ENCODE results near the gene JADE1. TPM values are rescaled to one million over a fixed set of nuclear protein-coding genes. Genes with fewer than 3 reads are reported as not detected.

JADE1 gene
- 25.8 and 26.2 TPM in 2 replicates for total RNA-seq

DNA sequence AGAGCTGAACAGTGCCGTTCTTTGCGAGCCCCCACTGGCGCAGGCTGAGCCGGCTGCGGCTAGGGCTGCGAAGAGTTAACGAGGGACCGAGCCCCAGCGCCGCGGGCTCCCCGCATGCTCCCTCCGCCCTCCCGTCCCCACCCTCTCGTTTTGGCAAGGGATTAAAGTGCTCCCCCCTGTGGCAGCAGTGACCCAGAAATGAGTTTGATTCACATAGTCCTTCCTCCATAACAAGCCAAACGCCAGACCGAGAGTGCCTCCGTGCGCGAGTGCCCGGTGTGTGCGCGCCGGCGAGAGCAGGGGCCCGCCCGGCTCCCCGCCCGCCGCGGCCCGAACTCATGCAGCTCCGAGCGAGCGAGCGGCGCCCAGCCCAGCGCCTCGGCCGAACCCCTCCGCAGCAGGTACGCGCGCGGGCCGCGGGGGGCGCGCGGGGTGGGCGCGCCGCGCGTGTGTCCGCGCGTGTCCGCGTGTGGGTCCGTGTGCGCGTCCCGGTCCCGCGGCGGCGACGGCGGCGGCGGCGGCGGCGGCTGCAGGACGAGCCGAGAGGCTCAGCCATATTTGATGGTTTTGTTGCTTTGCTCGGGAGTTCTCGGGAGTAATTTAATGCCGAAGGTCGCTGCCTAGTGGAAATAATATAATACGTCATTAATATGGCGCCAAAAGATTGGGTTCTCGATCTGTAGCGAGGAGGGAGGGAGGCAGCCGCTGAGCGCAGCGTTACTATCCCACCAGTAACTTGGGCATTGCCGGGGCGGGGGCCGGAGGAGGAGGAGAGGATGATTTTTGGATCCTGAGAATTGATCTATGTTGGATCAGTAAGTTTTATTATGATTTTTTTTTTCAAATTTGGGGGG lies at the start of gene JADE1:
TSS of gene JADE1 (plus strand) at position 224 of the 854 bp plus-strand sequence. CDS start 22,059 bp downstream, outside the sequence.

Data from hair follicle dermal papilla cell (primary cell).